Kidney tubule cell (primary cell): ENCODE measurements around the gene DLG1.
"Not testable (repeated sequence)": the region's sequence is repeated elsewhere in the genome, so short reads cannot be mapped to it uniquely, and the experiment has no call there.

Experiments used
- DNase-seq: peaks from one replicate; pipeline ENCODE4 v3.0.0-alpha.2; 2018; ENCODE audit warnings: low spot score

The DLG1 gene

DNA sequence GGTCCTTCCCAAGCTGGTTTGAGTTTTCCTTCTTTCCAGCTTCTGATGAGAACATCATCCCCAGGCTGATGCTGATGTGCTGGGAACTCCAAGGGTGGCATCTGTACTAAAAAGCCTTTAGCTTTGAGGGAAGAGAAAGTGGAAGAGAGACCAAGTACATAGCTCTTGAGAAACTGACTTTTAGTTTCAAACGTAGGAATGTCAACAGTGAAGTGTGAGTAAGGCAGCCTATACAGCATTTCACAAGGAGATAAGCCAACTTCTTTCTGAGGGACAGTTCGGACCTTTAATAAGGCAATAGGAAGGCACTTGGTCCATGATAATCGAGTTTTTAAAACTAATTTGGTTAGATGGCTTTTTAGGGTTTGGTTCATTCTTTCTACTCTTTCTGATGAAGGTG, 53.7 kb downstream of the DLG1 start:
- no peak for DNase-seq

DNA sequence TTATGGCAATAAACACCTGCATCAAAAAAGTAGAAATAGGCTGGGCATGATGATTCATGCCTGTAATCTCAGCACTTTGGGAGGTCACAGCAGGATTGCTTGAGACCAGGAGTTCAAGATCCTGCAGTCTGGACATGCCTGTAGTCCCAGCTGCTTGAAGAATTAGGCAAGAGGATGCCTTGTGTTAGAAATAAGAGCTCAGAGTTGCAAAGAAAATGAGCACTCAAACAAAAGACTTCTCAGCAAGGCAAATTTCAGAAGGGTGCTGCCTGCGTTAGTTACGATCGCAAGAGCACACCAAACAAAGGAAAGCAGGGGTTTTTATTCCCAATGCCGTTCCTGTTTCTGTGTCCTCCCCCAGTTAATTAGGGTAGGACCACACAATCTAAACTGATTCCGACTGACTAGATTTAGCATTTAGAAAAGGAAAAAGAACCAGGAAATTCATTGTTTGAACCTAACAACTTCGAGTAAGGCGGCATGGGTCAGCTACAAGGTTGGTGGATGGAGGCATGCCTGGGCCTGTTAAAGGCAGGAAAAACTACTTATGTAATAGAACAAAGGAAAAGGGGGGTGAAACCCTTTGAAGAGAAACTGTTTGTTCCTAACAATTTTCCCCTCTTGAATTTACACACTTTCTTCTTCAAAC, 55.5 kb downstream of the DLG1 start:
- DNase-seq: no peak

DNA sequence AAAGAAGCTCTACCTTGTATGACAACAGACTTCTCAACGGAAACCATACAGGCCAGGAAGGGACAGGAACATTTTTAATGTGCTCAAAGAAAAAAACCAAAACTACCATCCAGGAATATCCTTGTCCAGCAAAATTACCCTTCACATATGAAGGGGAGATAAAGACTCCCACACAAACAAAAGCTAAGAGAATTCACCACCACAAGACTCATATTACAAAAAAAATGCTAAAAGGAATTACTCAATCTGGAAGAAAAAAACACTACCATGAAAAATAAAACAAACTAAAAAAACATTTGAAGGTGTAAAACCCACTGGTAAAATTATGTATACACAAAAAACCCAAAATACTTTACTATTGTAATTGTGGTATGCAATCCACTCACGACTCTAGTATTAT, 57.2 kb downstream of the DLG1 start:
- DNase-seq: no peak

DNA sequence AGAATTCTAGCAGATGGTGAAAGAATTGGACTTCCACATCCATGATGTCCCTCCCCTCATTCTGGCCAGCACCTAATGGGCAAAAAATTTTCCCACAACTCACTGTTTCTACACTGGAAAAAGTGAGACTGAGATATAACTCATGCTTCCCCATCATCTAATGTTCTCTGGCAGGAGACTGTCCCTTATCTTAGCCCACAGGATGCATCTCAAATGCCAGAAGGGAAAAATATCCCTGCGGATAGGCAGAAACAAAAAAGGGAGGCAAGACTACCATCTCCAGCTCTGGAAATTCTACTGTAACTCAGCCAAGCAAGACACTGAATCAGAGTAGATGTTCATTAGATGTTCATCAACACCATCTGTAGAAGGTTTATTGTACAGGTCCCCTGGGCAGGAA, 58.6 kb downstream of the DLG1 start:
- no peak for DNase-seq

DNA sequence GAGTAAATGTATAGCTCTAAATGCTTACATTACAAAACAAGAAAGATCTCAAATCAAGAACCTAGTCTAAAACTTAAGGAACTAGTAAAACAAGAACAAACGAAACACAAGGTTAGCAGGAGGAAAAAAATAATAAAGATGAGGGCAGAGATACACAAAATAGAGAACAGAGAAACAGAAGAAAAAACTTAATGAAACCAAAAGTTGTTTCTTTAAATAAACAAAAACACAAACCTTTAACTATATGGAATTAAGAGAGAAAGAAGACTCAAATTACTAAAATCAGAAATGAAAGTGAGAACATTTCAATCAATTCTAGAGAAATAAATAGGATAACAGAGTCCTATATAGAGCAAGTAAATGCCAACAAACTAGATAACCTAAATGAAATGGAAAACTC, 59.6 kb downstream of the DLG1 start:
- no peak for DNase-seq

DNA sequence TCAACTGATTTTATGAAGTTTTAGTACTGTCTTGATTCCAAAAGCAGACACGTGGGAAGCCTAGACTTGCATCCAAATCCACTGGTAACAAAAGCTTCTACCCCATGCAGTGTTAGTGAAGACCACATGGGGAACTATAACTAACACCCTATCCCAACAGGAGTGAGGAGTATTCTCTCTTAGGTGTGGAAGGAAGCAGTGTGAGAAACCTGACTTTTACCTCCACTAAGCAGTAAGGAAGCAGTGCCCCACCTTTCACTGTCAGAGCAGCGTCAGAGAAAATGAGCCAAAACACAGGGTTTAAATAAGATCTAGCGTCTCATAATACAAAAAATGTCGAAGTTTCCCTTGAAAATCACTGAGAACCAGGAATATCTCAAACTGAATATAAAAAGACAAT, 60.5 kb downstream of the DLG1 start:
- DNase-seq: no peak

DNA sequence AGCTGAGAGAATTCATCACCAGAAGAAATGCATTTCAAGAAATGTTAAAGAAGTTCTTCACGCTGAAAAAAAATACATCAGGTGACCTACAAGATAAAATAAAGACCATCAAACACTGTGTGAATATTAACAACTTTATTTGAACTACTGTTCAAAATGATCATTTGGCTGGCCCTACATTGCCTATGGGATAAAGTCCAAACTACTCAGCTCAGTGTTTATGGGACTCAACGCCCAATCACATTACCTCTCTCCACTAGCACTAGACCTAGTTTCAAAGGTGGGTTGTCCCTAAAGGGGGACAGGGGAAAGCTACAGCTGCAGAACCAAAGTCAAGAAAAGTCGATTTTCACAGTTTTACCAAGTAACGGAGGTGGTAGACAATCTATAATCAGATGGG, 62.0 kb downstream of the DLG1 start:
- no peak for DNase-seq

DNA sequence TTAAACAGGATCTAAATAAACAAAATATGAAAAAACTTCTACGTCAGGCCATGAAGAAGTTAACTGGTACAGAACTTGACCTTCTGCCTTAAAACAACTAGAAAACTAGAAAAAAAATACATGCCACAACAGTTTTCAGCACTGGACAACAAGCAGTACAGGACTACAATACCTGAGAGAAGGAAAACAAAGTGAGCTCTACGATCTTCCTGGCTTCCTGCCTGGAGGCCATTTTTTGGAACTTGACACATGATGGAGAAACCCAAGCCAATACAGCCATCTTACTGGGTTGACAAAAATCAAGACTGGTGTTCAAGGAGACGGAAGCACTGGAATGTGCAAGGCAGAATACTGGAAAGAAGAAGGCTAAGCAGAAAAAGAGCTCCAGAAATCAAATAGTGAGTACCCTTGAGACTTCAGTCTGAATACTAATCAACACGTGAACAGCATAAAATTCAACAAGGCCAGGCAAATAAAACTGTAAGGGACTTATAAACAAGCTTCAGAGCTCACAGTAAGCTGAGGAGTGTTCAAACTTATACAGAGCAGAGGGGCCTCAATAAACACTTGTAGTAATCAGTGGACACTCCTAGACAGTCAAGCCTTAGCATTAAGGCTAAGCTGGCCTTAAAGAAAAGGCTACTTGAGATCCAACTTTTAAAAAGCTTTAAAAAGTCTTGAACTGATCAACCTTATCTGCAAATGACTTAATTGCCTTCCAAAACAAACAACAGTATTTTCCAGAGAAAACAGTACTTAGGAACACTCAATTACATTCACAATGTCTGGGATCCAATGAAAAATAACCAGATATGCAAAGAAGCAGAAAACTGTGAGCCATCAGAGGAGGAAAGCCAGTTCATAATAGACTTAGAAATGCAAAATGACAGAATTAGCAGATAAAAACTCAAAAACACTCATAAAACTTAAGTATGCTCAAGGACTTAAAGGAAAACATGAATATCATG, 63.2 kb downstream of the DLG1 start:
- no peak for DNase-seq

DNA sequence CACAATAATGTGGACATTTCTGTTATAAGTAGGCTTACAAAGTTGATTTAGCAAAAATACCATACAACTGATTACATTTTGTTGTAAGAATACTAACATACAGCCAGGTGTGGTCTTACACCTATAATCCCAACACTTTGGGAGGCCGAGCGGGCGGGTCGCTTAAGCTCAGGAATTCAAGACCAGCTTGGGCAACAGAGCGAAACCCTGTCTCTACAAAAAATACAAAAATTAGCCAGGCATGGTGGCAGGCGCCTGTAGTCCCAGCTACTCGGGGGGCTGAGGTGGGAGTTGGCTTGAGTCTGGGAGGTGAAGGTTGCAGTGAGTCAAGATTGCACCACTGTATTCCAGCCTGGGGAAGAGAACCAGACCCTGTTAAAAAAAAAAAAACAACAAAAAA, 67.1 kb downstream of the DLG1 start:
- DNase-seq: peak; percentile 10

DNA sequence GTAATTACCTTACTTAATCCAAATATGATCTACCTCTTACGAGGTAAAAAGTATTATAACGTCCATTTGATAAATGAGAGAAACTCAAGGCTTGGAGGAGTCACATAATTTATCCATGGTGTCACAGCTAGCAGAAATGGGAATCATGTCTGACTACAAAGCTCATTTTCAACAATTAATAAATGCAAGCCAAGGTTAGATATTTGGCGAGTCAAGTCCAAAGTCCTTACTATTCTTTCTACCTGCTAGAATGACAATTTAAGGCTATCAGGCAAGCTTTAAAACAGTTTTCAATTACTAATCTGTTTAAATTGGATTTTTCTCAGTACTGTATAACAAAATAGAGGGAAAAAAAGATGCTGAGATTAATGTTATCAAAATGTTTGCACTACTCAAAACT, 68.6 kb downstream of the DLG1 start:
- DNase-seq: no peak

DNA sequence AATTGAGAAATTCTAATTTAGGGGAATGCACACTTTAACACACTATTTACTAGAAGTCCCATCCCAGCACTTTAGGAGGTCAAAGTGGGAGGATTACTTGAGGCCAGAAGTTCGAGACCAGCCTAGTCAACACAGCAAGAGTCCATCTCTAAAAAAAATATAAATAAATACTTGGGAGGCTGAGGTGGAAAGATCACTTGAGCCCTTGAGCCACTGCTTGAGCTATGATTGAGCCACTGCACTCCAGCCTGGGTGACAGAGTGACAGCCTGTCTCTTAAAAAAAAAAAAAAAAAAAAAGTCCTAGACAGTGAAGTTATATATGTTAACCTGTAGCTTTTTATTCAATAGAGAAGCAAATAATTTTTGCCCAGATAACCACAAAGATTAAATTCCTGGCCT, 69.2 kb downstream of the DLG1 start:
- no peak for DNase-seq

DNA sequence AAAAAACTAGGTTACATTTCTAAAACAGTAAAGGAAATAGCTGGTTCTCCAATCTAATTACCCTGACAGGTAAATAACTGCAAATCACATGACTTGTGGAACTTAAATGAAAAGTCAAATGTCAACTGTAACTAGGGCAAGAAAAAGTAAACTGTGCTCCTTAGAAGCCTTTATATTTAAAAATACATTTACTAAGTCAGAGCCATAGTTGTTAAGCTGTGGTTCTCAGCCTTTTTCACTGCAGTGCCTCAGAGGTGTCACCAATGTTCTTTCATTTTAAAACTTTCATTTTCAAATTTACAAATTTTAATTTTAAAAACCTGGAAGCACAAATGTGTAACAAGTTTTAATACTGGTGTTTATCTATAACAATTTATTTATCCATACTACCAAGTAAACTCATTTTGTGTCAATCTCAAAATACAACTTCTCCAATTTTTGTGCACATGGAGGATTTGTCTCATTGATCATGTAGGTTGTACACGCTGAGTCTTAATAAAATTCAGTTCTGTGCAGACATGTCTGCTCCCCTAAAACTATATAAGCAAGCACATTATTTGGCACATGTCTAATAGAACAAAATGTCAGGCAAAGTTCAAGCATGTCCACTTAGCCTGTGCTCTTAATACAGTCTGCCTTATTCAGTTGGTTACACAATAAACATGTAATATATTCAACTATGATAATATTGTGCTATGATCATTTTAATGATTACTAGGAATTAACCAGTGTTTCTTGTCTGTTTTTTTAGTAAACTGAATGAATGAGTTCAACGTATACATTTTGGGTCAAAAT, 70.4 kb downstream of the DLG1 start:
- DNase-seq: no peak

DNA sequence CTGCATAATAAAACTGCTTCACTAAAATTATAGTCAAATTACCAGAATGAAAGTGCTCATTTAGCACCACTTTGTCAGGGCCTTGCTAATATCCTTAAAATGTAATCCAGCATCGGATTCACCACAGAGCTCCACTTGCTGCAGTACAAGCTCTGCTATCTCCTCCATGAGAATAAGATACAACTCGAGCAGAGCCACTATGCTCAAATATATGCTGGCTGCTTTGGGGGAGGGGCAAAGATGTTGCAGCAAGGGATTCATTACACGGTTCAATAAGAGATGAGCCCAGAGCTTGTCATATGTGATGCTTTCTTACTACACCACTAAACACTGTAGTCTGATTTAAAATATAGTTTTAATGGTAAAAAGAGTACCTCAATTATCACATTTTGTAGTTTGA, 72.2 kb downstream of the DLG1 start:
- DNase-seq: peak; percentile 26

DNA sequence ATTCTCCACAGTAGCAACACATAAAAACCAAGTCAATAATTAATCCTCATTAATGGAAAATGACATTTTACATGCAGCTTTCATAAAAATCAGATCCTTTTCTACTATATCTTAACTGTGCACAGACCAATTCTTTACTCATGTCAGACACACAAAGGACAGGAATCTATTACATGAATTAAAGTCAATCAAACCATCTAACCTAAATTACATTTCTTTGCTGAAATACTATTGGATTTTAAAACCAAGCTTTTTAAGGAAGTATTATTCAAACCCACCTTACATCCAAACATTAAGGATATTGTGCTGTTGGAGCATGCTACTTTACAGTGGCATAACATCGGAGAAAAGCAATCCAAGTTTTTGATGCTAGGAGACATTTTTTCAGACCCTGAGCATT, 72.8 kb downstream of the DLG1 start:
- no peak for DNase-seq

DNA sequence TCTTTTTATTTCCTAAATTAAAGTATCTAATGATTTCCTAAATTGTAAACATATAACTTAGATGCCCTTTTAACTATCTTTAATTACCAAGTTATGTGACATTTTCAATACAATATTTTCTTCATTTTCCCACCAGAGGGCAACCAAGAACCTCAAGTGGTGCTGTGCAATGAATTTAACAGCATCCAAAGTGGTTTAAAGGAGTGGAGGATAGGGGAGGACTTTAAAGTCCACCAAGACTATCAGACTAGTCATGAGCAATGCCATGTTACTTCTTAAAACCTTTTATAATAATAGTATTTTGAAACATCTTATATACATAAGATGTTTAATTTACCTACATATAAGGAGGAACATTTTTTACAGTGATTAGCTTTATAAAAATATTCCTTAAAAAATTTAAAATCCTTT, 74.4 kb downstream of the DLG1 start:
- DNase-seq: peak; percentile 57

DNA sequence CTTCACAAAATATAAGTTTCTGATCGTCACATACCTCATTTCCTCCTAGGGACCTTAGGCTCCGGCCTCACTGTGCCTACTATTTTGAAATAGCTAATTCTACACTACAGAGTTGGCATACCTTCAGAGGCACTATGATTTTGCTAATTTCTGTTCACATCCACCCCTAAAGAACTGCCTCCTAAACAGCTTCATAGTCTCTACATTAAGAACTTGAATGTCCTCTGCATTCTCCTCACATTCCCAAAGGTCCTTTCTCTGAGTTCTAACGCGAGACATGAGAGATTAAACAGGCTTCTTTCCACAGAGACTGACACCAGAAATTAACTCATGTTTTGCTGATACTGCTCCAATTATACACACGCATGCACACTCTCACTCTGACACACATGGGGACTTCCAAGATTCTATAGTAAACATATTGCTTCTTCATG, 75.5 kb downstream of the DLG1 start:
- no peak for DNase-seq

DNA sequence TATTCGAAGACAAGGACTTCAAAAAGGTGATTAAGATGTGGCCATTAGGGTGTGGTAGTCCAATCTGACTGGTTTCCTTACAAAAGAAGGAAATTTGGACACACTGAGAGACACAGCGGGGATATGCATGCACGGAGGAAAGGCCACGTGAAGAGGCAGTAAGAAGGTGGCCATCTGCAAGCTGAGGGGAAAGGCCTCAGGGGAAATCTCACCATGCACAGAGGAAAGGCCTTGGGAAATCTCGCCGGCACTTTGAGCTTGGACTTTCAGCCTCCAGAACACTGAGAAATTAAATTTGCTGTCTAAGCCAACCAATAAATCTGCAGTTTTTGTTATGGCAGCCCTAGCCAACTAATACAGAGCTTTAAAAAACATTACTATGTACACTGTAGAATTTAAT, 78.8 kb downstream of the DLG1 start:
- DNase-seq: no peak

DNA sequence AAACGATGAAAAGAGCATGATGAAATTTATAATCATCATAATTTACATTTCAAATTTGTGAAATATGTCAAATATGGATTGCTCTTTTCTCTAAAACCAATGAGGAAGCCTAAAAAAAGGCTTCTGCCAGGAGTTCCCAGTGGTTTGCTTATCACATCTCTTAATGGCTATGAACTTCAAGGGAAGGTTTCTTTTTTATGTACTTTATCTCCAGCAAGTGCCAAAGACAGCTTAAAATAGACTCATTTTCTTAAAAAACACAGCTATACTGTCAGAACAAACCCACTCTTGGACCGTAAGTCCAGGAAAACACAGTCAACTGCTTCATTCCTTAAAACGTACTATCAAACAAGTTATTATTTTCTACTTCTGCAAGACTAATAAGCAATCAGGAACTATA, 80.2 kb downstream of the DLG1 start:
- DNase-seq: no peak

DNA sequence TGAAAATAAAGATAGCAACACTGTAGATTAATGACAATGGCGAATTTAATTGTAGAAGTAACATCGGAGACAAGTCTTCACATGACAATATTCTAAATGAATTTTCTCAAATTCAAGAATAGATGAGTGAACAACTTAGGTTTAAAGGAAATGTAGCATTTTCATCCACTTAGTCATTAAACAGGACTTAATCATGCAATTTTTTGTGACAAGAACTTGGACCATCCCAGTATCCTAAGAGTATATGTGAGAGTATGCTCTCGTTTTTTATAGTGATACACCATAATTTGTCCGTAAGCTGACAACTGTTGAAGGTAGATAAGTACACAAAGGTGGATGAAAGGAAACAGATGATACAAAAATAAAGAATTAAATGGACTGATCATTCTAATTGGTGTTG, 81.5 kb downstream of the DLG1 start:
- no peak for DNase-seq

DNA sequence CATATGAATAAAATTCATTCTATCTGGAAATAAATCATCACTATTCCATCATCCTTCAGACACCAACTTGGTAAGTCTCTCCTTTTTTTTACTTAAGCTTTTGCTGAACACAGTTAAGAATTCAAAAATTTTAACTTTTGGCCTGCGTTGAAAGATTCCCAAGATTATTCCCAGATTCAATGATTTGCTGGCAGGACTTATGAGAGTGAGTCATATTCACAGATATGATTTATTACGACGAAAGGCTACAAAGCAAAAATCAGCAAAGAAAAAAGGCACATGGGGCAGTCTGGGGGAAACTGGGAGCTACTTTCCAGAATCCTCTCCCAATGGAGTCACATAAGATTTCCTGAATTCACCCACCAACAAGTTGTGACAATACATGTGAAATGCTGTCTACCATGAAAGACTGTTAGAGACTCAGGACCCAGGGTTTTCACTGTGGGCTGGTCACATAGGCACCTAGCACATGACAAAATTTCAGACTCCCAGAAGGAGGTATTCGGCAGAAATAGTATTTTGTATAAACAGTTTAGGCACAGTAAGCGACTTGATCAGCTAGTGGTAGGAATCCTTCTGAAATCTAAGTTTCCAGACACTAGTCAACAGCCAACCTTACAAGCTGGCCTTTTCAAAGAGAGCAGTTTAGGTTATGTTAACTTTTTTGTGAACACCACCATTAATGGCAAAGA, 82.1 kb downstream of the DLG1 start:
- DNase-seq: no peak

DNA sequence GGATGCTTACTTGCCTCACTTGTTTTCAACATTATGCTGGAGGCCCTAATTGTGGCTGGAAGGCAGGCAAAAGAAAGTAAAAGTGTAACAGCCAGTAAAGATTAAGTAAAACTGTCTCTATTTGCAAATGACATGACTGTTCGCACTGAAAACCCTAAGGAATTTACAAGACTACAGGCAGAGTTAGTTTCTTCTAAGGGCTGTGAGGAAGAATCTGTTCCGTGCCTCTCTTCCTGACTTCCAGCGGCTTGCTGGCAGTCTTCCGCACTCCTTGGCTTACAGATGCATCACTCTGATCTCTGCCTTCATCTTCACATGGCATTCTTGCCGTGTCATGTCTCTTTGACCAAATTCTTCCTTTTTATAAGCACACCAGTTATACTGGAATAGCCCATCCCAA, 86.1 kb downstream of the DLG1 start:
- no peak for DNase-seq

DNA sequence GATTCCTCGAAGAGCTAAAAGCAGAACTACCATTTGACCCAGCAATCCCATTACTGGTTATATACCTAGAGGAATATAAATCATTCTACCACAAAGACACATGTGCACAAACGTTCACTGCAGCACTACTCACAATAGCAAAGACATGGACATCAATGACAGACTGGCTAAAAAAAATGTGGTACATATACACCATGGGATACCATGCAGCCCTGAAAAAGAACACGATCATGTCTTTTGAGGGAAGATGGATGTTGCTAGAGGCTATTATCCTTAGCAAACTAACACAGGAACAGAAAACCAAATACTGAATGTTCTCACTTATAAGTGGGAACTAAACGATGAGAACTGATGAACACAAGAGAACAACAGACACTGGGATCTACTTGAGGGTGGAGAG, 86.7 kb downstream of the DLG1 start:
- not testable (repeated sequence) for DNase-seq
